Activated gamma-delta T cell treated with anti-CD3 and anti-CD28 coated beads, Interleukin-2, amount 50 U/mL, for 16 hours (primary cell): ENCODE data around the gene TMEM255B.

Source experiments
- DNase-seq: peaks from one replicate; pipeline ENCODE4 v3.0.0-alpha.2; 2020; ENCODE audit warnings: low read depth

The TMEM255B gene

DNA sequence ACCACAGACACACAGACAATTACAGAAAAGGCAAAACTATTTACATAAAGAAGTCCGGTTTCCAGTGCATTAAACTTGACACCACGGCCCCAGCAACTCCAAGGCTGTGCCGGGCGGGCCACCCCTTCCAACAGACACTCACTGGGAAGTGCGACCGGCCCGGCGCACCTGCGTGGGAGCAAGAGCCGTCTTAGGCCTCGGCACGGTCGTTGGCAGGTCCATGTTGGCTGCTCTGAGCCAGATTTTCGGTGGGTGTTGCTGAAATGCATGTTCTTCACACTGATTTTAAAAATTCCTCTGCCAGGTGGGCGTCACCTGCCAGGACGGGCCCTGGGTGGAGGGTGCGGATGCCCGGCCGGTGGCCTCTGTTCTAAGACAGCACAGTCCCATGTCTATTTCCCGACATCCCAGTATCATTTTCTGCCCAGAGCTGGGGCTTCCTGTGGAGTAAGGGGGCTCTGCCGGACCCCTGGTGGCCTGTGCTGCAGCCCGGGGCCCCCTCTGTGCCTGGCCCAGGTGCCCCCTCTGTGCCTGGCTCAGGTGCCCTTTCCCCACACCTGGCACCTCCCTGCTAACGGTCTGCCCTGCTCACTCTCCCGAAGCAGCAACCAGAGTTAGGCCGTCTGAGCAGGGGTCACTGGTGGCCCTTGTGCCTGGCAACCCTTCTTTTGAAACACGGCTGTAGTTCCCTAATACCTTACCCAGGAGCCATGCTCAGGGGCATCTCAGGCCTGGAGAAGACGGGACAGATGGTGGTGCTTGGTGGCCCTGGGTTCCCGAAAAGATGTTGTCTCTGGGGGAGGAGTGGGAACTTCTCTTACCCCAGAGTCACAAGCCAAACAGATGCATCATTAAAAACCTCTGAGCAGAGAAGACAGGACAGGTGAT is 9.2 kb downstream of the TMEM255B start:
- no peak for DNase-seq

DNA sequence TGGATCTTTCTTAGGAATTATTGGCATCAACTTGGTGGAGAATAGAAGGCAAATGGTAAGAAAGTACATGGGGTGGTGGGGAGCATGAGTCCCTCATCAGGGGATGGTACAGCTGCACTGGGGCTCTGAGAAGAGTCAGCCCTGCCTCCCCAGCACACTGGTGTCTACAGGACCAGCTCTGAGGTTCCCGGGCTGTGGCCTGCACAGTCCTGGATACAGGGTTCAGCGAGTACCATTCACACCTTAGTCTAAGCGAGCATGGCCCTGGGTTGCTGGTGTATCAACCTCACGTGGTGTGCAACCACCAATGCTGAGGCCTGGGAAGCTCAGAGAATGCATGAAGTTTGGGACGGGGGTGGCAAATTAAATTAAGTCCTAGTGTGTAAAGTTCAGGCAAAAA is 10.1 kb downstream of the TMEM255B start:
- DNase-seq, result no peak

DNA sequence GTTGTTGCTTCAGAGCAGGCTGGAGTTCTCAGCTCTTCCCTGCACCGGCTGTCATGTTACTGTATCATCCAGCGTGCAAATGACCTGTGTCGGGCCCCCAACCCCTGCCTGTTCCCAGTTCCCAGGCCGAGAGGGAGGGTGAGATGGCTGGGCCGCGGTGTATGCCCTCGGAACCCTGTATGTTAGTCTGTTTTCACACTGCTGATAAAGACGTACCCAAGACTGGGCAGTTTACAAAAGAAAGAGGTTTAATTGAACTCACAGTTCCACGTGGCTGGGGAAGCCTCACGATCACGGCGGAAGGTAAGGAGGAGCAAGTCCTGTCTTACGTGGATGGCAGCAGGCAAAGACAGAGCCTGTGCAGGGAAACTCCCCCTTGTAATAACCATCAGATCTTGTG is 10.9 kb downstream of the TMEM255B start:
- DNase-seq, result no peak

DNA sequence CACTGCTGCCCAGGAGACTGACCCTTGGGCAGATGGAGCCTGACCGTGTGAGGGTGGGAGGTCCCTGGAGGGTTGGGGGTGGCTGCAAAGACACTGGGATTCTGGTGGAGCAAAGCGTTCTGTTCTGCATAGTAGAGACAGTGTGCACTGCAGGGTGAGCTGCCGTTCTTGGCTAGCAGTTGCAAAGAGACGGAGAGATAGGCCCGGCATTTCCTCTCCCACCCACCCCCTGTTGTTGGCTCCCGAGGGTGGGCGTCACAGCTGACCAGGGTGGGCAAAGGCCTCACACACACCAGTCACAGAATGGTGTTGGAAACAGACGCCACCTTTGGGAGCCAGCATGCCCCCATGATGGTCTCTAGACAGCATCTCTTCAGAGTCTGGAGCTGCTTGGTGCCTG is 11.4 kb downstream of the TMEM255B start:
- DNase-seq, result no peak

DNA sequence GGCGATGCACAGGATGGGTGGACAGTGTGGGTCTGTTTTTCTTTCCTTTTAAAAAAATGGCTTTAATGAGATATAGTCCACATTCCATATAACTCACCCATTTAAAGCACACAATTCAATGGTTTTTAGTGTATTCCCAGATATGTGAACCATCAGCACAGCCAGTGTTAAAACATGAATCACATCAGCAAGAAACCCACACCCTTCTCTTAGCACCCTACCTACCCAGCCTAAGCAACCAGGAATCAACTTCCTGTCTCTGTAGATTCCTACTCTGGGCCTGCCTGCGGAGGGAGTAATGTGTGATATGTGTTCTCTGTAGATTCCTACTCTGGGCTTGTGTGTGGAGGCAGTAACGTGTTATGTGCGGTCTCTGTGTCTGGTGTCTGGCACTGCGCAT is 11.9 kb downstream of the TMEM255B start:
- DNase-seq, result no peak

DNA sequence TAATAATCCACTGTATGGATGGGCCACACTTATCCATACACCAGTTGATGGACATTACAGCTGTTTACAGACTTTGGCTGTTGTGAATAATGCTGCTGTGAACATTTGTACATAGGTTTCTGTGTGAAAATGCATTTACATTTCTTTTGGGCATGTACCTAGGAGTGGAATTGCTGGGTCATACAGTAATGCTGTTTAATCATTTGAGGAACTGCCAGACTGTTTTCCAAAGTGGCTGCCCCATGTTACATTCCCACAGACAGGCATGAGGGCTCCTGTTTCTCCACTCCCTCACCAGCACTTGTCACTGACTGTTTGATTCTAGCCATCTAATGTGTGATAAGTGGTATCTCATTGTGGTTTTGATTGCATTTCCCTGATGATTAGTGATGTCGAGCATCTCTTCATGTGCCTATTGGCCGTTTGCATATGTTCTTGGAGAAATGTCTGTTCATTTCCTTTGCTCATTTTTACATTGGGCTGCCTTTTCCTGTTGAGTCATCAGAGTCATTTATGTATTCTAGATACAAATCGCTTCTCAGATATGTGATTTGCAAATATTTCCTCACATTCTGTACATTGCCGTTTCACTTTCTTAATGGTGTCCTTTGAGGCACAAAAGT is 12.8 kb downstream of the TMEM255B start:
- no peak for DNase-seq

DNA sequence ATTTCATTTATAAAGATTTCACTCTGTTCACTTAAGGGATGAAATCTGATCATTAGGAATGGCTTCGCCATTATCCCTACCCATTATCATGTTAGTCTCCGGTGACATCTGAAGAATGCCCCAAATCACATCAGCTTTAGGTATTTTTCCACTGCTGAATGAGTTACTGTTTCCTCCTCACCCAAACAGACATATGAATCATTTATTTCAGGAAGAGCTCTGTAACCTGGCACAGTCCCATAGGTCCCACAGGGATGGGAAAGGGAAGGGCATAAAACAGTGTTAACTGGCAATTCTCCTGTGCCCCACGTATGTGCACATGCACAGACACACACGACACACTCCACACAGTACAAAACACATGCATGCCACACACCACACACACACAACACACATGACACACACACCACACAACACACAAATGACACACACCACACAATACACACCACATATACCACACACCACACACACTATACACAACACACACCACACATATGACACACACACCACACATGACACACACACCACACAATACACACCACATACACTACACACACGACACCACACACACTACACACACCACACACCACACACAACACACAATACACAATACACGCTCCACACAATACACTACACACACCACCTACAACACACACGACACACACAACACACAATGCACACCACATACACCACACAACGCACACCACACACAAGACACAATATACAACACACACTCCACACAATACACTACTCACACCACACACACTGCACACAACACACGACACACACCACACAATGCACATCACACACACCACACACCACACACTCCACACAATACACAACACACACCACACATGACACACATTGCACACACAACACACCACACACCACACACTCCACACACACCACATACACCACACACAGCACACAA is 15.4 kb downstream of the TMEM255B start:
- no peak for DNase-seq

DNA sequence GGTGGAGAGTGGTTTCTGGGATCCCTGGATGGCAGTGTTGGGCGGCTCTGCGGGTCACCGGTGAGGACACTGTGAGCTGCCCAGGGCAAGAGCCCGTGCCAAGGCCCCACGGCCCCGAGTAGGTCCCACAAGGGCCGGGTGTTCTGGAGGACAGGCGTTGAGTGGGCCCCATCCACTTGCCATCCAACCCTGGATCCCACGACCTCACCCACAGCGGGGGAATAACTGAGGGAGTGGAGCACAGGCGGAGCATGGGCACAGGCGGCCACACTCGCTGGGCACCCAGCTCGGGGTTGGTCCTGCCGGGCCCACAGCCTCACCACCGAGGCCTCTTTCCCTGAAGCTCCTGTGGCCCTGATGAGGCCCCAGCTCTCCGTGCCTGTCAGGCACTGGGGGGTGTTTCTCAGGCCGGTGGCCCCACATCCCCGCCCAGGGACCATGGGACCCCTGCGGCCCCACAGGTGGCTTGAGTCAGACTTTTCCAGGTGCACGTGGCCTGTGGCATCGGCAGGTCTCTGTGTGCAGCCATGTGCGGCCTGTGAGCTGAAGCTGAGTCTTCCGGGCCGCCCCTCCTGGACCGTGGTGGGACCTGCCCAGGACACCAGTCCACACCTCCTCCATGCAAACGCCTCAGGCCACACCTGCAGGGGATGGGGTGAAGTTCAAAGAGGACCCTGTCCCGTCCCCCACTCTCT is 16.6 kb downstream of the TMEM255B start:
- no peak for DNase-seq

DNA sequence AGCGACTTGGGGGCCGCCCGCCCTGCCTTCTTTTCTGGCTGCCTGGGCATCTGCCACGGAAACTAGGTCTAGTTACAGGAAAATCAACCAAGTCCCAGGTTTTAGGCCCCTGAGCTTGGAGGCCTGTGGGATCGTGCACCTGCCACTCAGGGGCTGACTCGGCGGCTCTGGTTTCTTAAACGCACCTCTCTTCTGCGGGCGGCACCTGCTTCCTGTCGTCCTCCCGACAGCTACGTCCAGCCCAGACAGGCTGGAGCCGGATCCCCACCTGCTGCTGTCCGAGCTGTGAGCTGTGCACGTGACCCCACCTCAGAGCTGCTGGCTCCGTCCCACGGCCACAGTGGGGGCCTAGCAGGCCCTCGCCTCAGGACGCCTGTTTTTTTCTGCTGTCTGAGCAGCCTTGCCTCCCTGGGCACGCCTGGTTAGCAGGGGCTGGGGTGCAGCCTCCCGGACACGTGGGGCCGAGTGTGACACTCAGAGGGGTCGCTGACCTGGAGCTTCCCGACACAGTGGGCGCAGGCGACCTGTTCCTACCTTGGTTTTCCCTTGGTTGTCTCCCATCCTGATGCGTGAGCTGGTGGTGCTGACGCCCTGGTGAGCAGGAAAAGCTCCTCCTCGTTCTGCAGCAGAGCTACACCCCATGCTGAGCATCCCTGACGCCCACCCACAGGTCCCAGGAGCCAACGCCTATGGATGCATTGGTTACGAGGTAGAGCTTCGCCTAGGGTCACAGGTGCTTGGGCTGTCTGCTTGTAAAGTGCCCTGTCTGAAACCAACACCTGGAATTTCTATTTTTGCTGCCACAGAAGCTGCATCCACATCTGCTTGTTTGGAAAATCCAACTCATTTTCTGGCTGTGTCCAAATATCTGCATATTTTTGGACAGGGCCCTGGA is 17.5 kb downstream of the TMEM255B start:
- no peak for DNase-seq

DNA sequence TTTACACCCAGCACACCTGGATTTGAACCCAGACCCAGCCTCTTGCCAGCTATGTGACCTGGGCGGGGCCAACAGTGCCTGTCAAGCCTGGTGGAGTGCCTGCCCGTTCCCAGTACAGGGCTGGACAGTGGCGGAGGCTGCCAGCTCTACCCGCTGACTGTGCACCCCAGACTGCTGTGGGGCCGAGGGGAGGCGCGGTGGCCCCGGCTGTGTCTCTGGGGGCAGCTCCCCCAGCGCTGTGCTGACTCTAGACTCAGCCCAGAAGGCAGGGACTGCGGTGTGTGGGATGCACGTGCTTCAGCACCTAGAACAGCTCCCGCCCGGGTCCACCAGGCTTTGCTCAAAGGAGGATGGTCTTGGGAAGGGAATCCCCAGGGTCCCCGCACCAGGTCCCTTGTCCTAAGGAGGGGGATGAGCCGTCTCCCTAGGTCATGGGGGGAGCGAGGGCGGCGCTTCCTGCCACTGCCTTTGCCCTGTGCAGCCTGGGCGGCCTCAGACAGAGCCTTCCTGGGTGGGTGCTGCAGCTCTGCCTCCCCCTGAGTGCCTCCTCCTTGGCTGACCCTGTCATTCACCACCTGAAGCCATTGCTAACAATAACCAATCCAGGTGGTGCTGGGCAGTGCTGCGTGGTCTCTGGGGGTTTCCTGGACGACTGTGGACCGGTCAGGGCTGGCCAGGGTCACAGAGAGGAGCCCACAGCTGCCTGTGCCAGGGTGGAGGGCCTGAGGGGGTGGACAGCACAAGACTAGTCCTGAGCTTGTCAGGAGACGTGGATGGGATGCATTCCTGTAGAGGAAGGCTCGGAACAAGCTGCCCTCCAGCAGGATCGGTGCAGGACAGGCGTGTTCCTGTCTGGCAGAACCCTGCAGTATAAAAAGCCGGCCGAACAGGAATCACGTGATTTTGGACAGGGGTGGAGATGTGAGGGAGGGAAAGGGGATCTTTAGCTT is 18.6 kb downstream of the TMEM255B start:
- DNase-seq, result no peak

DNA sequence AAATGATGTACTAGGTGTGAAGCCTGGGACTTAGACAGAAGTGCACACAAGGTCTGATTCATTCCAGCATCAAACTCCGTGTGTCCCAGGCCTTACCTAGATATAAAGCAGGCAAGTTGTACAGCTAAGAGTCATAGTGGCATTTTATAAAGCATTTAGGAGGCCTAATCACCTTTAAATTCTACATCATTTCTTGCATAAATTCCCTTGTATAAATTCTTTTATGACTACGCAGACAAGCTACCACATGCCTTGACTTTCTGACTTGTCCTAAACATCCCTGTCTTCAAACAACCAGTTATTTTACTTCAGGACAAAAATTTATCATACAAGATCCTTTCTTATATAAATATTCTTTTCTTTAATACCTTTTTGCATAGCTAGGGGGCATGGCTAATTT is 22.5 kb downstream of the TMEM255B start:
- DNase-seq, result no peak

DNA sequence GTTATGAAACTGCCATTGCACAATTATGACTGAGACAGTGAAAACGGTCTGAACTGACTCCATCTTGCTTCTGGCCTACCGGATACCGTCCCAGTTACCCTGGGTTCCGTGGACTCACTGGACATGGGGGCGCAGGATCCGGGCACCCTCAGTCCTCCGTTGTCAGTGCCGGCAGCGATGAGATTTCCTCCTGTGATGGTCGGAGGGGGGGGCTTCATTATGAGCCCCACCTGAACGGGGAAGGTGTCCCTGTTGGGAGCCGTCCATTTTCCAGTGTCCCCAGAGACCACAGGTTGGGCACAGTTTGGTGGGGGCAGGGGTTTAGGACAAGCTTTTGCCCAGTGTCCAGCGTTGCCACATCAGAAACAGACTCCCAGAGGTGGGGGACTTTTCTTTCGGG is 23.4 kb downstream of the TMEM255B start:
- DNase-seq, result no peak

DNA sequence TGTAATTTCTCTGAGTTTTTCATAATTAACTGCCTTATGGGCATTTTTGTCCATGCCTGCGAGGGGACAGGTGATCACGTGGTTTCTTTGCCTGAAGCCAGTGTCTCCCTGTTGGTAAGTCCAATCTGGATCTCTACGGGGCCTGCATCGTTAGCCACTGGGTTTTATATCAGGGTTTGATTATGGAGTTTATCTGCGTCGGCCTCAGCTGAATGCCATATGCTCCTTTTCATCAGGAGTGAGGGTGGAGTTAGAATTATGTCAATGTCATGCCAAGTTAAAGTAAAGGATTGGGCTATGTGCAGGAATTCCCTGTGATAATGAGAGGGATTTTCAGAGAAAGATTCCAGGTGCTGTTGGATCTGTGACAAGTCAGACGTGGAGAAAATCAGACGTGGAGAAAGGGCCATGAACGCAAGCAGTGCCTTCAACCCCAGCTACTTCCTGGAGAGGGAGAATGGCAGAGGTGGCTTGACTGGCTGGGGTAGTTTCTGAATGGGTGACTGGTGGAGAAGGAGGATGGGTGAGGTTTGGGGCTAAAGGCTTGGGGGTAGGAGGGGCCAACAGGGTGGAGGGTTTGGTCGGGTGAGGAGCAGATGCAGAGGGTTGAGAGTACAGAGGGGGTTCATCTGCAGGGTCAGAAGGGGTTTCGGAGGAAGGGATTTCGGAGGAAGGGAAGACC is 24.3 kb downstream of the TMEM255B start:
- no peak for DNase-seq

DNA sequence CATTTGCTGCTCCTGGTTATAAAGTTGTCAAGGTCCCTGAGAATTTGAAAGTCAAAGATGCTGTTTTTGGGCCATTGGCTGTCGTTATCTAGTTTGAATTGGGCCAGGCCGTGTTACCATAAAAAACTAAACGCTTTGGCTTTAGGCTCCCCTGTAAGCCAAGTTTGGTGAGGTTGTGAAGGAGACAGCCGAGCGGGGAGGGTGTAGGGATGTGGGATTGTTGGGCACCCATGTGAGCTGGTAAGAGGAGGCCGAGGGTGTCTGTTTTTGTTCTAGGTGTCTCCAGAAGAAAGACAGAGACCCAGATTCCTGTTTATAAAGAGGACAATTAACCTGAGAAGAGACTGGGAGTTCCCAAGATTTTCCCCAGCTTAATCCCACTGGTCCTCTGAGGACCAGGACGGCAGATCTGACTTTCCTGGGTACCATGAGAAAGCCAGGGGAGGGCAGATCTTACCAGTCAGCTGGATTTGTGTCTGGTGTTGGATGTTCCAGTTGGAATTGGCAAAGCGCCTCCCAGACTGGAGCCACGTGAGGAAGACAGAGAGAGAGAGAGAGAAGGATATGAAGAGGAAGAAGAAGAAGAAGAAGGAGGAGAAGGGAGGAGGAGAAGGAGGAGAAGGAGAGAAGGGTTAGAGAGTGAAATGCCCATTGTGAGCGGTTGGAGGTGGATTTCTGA is 25.1 kb downstream of the TMEM255B start:
- DNase-seq, result no peak

DNA sequence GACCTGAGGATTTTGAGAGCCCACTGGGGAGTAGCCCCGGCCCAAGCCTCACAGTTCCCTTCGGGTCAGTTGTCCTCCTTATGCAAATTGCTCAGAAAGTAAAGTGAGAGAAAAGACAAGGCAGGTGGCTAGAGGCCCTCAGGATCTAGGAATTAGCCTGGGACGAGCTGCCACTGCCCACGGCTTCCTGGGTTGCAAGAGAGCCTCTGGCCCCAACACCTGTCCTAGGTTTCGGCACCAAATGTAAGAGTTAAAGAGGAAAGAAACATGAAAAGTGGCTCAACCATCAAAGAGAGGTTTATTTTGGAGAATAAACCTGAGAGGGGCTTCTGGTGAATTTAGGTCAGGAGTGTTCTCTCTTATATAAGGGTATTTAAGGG is 25.6 kb downstream of the TMEM255B start:
- no peak for DNase-seq

DNA sequence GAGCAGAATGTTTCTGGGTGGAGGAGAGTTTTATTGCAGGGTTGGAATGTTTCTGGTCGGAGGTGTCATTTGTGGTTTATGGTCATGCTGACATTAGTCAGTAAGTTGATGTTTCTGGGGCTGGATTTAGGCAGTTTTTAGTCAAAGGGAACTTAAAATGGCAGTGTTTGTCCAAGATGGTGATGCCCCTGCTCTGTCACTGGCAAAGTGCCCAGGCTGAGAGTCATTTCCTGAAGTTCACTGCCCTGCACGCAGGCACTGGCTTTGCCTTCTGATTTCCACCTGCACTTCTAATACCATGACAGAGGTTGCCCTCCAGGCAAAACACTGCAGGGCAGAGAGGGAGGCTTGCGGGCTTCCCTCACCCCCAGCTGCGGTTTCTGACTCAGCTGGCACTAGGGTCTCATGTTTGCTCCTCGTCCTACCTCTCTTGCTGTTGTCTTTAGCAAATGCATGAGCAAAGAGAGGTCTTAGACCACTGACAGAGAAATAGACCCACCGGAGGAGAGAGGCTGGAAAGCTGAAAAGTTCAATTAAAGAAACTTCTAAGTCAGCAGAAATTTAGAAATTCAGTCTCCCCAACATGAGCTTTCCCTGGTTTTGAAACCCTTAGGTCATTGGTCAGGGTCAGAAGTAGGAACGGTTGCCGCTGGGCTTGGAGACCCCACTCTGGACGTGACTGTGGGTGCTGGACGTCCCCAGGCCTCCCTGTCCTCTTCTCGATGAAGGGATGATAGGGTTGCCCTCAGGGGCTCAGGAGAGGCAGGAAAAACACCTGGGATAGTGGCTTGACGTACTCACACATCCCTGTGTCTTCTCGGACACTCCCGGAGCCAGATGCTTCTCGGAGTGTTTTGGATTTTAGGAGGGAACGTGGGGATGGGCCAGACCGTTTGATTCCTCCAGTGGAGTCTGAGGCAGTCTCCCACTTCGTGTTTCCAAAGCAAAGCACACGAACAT is 26.3 kb downstream of the TMEM255B start:
- DNase-seq, result no peak

DNA sequence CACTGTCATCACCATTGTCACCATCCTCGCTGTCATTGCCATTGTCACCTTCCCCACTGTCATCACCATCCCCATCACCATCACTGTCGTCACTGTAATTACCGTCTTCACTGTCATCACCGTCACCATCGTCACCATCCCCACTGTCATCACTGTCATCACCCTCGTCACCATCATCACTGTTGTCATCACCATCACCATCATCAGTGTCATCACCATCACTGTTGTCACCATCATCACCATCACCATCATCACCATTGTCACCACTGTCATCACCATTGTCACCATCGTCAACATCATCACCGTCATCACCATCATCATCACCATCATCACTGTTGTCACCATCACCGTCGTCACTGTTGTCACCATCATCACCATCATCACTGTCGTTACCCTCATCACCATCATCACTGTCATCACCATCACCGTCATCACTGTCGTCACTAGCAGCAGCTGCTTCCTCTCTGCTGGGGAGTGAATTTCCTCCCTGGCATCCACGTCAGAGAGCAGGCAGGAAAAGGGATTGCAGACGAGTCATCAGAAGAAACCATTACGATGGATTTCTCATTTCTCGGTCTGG is 27.3 kb downstream of the TMEM255B start:
- no peak for DNase-seq
